HG03095 (cell line): ENCODE data around the gene ITM2C.

ENCODE experiments used
- ATAC-seq: cut with Tn5 transposase; IDR thresholded peaks from one replicate; pipeline ENCODE4 v1.9.1; 2021; ENCODE audit warnings: moderate library complexity; ENCODE audit not compliant: unreplicated experiment

The ITM2C gene

DNA sequence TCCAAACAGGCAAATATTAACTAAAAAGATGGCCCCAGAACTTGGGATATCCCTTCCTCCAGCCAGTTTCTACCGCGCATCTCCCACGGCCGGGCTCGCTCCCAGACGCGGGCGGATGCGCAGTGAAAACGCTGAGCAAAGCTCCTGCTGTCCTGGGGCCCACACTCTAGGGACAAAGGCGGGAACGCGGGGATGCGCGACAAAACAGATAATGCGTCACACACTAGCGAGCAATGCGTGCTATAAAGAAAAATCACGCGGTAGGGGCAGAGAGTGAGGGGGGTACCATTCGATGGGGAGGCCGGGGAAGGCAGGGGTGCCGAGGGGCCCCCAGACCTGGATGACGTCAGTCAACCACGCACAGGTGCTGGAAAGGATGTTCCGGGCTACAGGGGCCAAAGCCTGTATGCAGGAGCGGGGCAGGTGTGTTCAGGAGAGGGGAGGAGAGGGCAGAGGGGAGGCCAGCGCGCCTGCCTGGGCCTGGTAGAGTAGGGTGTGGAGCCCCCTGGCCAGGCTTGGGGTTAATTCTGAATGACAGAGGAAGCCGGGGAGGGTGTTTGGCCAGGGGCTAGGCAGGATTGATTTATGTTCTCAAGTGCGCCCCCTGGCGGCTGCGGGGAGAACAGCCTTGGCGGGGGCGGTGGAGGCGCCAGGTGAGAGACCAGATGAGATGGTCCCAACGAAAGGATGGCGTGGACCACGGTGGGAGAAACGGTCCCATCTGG, 14.9 kb upstream of the ITM2C start:
- ATAC-seq = peak; percentile 51

DNA sequence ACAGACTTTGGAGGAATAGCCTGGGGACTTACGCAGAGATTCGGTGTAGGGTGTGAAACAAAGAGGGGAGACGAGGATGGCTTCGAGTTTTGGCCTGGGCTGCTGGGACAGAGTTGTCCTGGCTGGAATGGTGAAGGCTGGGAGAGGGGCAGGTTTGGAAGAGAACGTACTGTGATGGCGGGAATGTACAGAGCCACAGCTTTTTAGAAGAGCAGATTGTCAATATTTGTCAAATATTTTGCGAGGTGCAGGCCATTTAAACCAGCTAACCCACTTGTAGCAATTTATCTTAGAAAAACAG, 14.4 kb upstream of the ITM2C start:
- ATAC-seq = no peak

- ATAC-seq = no peak
Observed at GRCh38 chr2:230852113-230852512, 12.6 kb upstream of the ITM2C start.

- no peak for ATAC-seq
Observed at GRCh38 chr2:230861552-230862255, 3.0 kb upstream of the ITM2C start.

GRCh38 chr2:230862292-230862691, 2.5 kb upstream of the ITM2C start:
- no peak for ATAC-seq

DNA sequence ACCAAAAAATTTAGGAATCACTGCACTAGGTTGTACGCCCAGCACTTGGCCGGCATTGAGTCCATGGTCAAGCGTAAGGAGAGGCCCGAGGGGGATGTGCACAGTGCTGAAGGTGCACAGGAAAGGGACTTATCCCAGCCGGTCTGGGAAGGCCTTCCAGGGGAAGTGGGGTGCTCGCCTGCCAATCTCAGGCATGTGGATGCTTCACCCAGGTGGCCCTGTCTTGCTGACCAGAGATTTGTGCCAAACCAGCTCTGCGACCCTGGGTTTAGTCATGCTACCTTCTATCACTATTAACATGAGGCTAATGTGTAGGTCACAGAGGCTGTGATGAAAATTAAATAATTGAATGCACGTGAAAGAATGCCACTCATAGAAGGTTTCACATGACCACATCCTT, 1.7 kb upstream of the ITM2C start:
- ATAC-seq = no peak

- no peak for ATAC-seq
Observed at GRCh38 chr2:230863442-230864121, 1.2 kb upstream of the ITM2C start.

- ATAC-seq = no peak
Observed at GRCh38 chr2:230864122-230864604, 579 bp upstream of the ITM2C start.

DNA sequence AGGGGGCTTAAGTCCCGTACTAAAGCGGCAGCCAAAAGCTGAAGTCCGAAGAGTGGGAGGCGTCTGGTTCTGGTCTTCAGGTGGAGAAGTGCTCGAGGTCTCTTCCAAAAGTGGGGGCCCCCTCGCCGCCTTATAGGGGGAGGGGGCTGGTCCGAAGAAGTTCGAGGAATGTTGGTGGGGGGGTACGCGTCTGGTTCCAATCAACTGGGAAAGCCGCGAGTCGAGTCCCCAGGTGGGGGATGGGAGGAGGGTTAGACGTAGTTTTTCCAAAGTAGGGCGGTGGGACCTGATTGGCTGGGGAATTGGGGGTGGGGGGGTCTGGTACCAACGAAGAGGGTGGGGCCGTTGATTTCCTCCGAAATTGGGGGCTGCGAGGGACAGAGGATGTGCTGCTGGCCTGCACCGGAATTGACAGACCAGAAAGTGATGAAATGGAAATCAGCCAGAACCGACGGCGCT, 594 bp downstream of the ITM2C start:
- ATAC-seq = no peak

GRCh38 chr2:230865766-230866755, 1.3 kb downstream of the ITM2C start:
- no peak for ATAC-seq

- no peak for ATAC-seq
Observed at GRCh38 chr2:230866756-230867523, 2.2 kb downstream of the ITM2C start.

GRCh38 chr2:230868161-230868946, 3.6 kb downstream of the ITM2C start:
- ATAC-seq = no peak

GRCh38 chr2:230868947-230869913, 4.5 kb downstream of the ITM2C start:
- ATAC-seq = no peak

GRCh38 chr2:230869914-230870543, 5.3 kb downstream of the ITM2C start:
- ATAC-seq = no peak

- no peak for ATAC-seq
Observed at GRCh38 chr2:230870544-230871360, 6.0 kb downstream of the ITM2C start.

- no peak for ATAC-seq
Observed at GRCh38 chr2:230871361-230872150, 6.8 kb downstream of the ITM2C start.
